Cardiac muscle cell (in vitro differentiated cells and primary cell): ENCODE data around the gene CSK. TPM values are rescaled to one million over a fixed set of nuclear protein-coding genes. Genes with fewer than 3 reads are reported as not detected.
A peak's percentile ranks its signal among the peaks of the same experiment; 100 is the strongest.

Source experiments
- DNase-seq, 2 donors: peaks; one replicate each; pipeline versions ENCODE4 v3.0.0 to v3.0.0-alpha.2; 2010 to 2017; ENCODE audit warnings: low read depth in 1 of 2, low spot score in 1 of 2
- H3K27ac ChIP-seq: fragments of 200-600 bp; sonication (generic); 2 replicates; pipeline ENCODE4 v1.5.1; 2016
- H3K27me3 ChIP-seq: fragments of 200-600 bp; sonication (generic); 2 replicates; pipeline ENCODE4 v1.6.0; 2016; ENCODE audit warnings: control low read depth
- H3K36me3 ChIP-seq: fragments of 200-600 bp; sonication (generic); 2 replicates; pipeline ENCODE4 v1.5.1; 2016; ENCODE audit warnings: control low read depth
- H3K4me1 ChIP-seq: fragments of 200-600 bp; sonication (generic); 2 replicates; pipeline ENCODE4 v1.8.1; 2017; ENCODE audit warnings: low read depth, mild to moderate bottlenecking, mixed run types
- H3K4me3 ChIP-seq: fragments of 200-600 bp; sonication (generic); 2 replicates; pipeline ENCODE4 v1.5.1; 2016; ENCODE audit warnings: mild to moderate bottlenecking
- H3K9me3 ChIP-seq: fragments of 200-600 bp; sonication (generic); 2 replicates; pipeline ENCODE4 v1.5.1; 2017; ENCODE audit warnings: low read depth, mild to moderate bottlenecking, control low read depth
- polyA plus RNA-seq: library from polyadenylated mRNA; unstranded; fragments of >200 nt; fragmentation: Nextera tagmentation; extraction: Ambion mirVana; gene quantifications from 2 replicates; pipeline ENCODE4 v1.2.1, GENCODE V29; 2016
- total RNA-seq: library from RNA; depleted of rRNA; stranded (reverse); fragments of >200 nt; gene quantifications from 2 replicates; pipeline ENCODE4 v1.2.3, GENCODE V29; 2016
- TF ChIP-seq, protein P1 (sequence below): IDR thresholded peaks from 2 replicates; pipeline ENCODE4 v1.5.1; 2012; ENCODE audit warnings: low read depth, mild to moderate bottlenecking, low read length

Gene CSK
- total and polyA plus RNA-seq, 2 experiments from 2014 or later: 26.2 to 43.1 TPM

DNA sequence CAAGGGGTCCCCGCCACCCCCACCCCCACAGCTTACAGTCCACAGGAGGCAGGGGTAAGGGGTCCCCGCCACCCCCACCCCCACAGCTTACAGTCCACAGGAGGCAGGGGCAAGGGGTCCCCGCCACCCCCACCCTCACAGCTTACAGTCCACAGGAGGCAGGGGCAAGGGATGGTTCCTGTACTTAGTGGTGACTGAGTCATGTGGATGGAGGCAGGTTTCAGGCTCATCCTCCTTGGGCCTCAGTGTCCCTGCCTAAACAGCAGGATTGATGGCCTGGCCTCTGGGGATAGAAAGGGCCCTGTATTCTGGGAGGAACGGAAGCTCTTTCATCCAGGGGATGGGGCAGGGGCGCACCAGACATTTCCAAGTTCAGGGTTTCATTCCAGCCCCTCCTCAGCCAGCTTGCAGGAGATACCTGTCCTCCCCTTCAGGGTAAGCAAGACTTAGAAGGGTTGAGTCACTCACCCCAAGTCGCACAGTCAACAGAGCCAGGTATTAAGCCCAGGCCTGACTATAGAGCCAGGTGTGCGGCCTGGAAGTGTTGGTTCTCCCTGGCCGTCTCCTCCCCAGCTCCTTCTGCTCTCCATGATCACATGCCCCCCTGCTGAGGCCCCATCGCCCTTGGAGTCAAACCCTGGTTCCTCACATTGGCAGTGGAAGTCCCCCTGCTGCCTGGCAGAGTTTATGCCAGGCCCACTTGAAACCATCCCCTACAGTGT, 12.5 kb downstream of the CSK start:
- H3K36me3 ChIP-seq: peaks cover 2% of the 10 kb centered on the region
- no peak overlapping the region for H3K27ac ChIP-seq
- no peak for DNase-seq
- H3K4me1 ChIP-seq: peaks cover 13% of the 10 kb centered on the region
- no peak overlapping the region for H3K4me3 ChIP-seq
- no peaks in the 10 kb centered on the region for H3K9me3 ChIP-seq
- TF ChIP-seq, protein P1, sequence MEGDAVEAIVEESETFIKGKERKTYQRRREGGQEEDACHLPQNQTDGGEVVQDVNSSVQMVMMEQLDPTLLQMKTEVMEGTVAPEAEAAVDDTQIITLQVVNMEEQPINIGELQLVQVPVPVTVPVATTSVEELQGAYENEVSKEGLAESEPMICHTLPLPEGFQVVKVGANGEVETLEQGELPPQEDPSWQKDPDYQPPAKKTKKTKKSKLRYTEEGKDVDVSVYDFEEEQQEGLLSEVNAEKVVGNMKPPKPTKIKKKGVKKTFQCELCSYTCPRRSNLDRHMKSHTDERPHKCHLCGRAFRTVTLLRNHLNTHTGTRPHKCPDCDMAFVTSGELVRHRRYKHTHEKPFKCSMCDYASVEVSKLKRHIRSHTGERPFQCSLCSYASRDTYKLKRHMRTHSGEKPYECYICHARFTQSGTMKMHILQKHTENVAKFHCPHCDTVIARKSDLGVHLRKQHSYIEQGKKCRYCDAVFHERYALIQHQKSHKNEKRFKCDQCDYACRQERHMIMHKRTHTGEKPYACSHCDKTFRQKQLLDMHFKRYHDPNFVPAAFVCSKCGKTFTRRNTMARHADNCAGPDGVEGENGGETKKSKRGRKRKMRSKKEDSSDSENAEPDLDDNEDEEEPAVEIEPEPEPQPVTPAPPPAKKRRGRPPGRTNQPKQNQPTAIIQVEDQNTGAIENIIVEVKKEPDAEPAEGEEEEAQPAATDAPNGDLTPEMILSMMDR: no peak
- no peaks in the 10 kb centered on the region for H3K27me3 ChIP-seq

DNA sequence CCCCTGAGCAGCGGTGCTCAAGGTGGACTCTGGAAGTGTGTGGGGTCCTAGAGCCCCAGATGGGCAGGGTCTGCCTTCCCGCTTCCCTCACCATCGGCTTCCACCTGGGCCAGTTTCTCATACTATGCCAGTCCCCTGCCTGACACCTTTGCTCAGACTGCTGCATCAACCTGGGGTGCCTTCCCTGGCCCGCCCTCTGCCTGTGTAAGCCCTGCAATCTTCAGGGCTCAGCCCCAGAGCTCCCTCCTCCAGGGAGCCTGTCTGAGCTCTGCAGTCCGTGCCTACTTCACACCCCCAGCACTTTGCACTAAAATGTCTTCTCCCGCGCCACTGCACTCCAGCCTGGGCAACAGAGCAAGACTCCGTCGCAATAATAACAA, 13.1 kb downstream of the CSK start:
- H3K4me1 ChIP-seq: peaks cover 7% of the 10 kb centered on the region
- no peaks in the 10 kb centered on the region for H3K9me3 ChIP-seq
- TF ChIP-seq, protein P1: no peak
- H3K36me3 ChIP-seq: peaks cover 5% of the 10 kb centered on the region
- H3K27me3 ChIP-seq: no peaks in the 10 kb centered on the region
- no peak overlapping the region for H3K27ac ChIP-seq
- no peak for DNase-seq
- no peak overlapping the region for H3K4me3 ChIP-seq

DNA sequence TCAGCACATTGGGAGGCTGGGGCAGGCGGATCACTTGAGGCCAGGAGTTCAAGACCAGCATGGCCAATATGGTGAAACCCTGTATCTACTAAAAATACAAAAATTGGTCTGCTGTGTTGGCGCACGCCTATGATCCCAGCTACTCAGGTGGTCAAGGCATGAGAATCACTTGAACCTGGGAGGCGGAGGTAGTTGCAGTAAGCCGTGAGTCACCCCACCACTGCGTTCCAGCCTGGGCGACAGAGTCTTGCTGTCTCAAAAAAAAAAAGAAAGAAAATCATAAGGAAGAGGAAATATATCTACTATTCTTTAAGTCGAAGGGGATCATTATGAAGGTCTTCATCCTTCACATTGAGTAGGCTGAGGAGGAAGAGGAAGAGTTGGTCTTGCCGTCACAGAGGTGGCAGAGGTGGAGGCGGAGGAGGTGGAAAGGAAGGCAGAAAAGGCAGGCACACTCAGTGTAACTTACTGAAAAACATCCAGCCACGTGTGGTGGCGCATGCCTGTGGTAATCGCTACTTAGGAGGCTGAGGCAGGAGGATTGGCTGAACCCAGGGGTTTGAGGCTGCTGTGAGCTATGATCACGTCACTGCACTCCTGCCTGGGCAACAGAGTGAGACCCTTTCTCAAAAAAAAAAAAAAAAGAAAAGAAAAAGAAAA, 14.2 kb downstream of the CSK start:
- TF ChIP-seq, protein P1: no peak
- H3K27ac ChIP-seq: no peak overlapping the region
- H3K9me3 ChIP-seq: no peaks in the 10 kb centered on the region
- no peaks in the 10 kb centered on the region for H3K27me3 ChIP-seq
- H3K4me1 ChIP-seq: no peaks in the 10 kb centered on the region
- H3K36me3 ChIP-seq: peaks cover 9% of the 10 kb centered on the region
- no peak for DNase-seq
- H3K4me3 ChIP-seq: no peak overlapping the region

DNA sequence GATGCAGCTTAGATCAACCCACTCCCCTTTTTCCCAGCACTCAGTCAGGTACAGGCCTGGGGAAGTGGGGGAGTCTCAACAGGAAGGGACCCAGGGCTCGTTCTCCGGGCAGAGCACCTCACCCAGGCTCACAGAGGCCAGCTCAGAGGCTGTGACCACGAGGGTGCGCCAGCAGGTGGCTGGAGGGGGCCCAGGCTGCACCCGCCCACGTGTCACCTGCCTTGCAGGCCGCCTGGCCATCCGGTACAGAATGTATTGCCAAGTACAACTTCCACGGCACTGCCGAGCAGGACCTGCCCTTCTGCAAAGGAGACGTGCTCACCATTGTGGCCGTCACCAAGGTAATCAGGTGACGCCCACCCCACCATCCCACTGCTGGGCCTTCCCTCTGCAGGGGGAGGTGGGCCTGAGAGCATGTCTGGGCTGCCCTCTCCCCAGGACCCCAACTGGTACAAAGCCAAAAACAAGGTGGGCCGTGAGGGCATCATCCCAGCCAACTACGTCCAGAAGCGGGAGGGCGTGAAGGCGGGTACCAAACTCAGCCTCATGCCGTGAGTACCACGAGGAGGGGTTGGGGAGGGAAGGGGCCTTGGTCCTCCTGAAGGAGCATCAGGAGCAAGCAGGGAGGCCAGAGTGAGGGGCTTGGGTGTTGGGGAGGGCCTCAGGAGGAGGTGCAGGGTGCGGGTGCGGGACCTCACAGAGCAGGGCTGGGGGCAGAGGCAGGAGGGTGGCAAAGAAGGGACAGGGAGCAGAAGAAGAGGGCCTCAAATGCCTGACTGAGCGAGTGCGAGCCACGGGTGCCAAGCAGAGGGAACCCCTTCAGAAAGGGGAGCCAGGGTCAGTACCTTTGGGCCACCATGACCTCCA, 16.7 kb downstream of the CSK start:
- H3K27me3 ChIP-seq: no peaks in the 10 kb centered on the region
- peaks cover 19% of the 10 kb centered on the region for H3K36me3 ChIP-seq
- no peaks in the 10 kb centered on the region for H3K4me1 ChIP-seq
- no peak overlapping the region for H3K4me3 ChIP-seq
- H3K9me3 ChIP-seq: no peaks in the 10 kb centered on the region
- TF ChIP-seq, protein P1: no peak
- H3K27ac ChIP-seq: no peak overlapping the region
- no peak for DNase-seq

DNA sequence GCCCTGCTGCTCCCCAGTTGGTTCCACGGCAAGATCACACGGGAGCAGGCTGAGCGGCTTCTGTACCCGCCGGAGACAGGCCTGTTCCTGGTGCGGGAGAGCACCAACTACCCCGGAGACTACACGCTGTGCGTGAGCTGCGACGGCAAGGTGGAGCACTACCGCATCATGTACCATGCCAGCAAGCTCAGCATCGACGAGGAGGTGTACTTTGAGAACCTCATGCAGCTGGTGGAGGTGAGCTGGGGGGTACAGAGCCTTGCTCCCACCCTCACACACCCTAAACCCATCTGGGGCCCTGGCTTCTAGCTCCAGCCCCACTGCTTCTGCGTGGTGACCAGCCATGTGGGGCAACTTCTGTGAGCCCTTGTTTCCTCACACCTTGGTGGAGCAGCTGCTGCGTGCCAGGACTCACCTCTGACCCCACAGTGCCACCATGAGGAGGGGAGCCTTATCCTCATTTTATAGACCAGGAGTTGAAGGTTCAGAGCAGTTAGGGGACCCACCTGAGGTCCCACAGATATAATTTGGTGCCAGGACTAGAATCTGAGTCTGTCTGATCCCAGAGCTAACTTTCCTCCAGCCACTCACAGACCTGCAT, 17.5 kb downstream of the CSK start:
- Histone ChIP-seq H3K4me1 (no peaks in the 10 kb centered on the region), H3K36me3 (peaks cover 23% of the 10 kb centered on the region)
- no peak for DNase-seq

More for the DNA sequence above, 17.5 kb downstream of the CSK start:
- Histone ChIP-seq H3K9me3 (no peaks in the 10 kb centered on the region), H3K27me3 (no peaks in the 10 kb centered on the region), H3K27ac (peak overlapping the region; percentile 19), H3K4me3 (no peak overlapping the region)
- TF ChIP-seq, protein P1: no peak
